ENCODE results near the gene PAX7.
"Not testable (repeated sequence)": the region's sequence is repeated elsewhere in the genome, so short reads cannot be mapped to it uniquely, and the experiment has no call there.

Gene PAX7

DNA sequence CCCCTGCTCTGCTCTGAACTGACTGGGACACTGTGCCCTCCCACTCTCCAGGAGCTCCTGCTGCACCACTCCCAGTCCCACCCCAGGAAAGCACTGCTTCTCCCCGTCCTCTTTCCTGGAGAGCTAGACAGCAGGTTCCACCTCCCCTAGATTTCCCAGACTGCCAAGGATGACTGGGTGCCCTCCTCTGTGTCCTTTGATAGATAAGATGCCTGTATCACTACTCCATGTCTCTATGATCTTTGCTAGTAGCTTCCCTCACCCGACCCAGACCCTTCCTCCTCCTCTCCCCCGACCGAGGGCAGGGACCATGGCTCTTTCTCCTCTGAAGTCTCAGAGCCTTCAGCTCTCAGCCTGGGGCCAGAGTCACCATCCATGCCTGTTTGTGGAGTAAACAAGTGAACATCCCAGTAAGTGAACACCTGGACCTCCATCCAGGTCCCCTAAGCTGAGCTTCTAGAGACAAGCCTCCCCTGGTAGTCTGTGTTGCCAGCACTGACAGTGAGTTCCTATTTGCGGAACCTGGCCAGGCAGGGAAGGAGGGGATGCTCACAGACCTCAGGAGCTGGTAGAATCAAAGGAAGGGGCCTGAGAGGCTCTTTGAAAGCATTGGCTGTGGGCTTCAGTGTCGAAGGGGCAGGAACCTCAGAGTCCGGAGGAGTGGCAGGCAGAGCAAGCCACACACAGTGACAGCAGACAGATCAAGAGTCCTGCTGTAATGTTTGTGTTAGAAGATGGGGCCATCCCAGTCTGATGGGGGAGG, 104.0 kb downstream of the PAX7 start:
- DNase-seq: no peak

GRCh38 chr1:18735224-18735997, 104.8 kb downstream of the PAX7 start:
- DNase-seq: no peak

DNA sequence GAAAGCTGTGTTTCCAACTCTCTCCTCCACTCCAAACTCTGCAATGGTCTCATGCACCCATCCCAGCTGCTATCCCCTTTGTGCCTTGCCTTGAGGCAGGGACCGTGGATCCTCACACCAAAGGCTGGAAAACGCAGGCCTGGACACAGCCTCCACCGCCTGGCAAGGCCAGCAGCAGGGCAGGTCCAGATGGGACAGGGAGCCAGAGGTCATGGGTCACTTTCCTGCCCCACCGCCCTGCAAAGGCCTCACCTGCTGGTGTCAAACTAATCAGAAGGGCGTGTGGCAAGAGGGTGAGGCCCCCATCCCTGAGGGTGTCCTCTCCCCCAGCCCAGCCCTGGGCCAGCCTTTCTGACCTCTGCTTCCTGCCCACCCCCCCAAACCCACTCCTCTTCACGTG, 106.3 kb downstream of the PAX7 start:
- DNase-seq: no peak

GRCh38 chr1:18738126-18738525, 107.5 kb downstream of the PAX7 start:
- no peak for DNase-seq

DNA sequence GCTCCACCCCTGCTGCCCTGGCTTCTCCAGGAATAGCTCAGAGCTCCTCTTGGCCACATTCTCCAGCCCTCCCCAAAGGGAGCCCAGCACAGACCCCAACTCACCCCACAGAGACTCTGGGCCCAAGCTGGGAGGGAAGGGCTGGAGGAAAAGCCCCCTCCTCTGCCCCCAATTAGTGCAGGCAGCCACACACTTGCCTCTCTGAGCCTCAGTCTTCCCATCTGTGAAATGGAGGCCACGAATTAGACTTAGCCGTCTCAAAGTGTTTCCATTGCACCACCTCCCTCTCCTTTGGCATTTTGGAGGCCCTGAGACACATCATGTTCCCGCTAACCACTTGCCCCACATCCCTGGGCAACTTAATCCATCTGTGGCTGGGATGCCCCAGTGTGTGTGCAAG, 108.0 kb downstream of the PAX7 start:
- no peak for DNase-seq

GRCh38 chr1:18739408-18739807, 108.8 kb downstream of the PAX7 start:
- no peak for DNase-seq

DNA sequence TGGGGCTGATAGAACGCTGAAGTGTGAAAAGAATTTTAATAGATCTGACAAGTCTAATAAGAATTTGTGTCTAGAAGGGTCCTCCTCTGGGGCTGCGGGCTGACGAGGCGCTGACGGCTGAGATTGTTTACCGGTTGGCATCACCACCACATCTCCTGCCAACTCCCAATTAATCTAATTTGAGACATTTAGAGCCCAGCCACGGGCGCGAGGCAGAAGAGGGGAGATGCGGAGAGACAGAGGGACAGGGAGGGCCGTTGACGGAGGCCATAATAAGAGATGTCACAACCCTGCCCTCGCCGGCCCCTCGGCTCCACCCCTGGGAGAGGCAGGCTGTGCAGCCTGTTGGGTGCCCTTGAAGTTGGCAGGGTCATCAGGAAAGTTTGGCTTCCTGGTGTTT, 109.3 kb downstream of the PAX7 start:
- no peak for DNase-seq

DNA sequence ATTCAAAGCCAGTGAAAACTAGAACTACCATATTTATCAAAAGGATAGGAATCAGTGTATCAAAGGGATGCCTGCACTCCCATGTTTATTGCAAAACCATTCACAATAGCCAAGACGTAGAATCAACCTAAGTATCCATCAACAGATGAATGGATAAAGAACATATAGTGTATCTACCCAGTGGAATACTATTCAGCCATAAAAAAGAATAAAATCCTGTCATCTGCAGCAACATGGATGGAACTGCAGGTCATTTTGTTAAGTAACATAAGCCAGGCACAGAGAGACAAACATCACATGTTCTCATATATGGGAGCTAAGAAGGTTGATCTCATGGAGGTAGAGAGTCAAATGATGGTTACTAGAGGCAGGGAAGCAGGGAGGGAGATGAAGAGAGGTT, 110.0 kb downstream of the PAX7 start:
- no peak for DNase-seq

- no peak for DNase-seq
Observed at GRCh38 chr1:18743233-18743632, 112.6 kb downstream of the PAX7 start.

DNA sequence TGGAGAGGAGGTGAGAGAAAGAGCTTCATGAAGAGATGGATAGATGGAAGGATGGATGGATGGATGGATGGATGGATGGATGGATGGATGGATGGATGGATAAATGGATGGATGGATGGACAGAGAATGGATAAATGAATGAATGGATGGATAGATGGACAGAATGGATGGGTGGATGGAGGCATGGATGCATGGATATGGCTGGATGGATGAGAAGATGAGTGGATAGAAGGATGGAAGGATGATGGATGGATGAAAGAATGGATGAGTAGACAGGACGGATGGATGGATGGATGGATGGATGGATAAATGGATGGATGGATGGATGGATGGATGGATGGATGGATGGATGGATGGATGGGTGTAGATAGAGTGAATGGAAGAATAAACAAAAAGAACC, 113.7 kb downstream of the PAX7 start:
- not testable (repeated sequence) for DNase-seq

- no peak for DNase-seq
Observed at GRCh38 chr1:18746981-18747380, 116.3 kb downstream of the PAX7 start.

- DNase-seq: no peak
Observed at GRCh38 chr1:18747671-18748070, 117.0 kb downstream of the PAX7 start.

- no peak for DNase-seq
Observed at GRCh38 chr1:18748435-18748834, 117.8 kb downstream of the PAX7 start.

GRCh38 chr1:18749569-18749968, 118.9 kb downstream of the PAX7 start:
- no peak for DNase-seq

- DNase-seq: no peak
Observed at GRCh38 chr1:18750600-18750999, 120.0 kb downstream of the PAX7 start.

- DNase-seq: no peak
Observed at GRCh38 chr1:18751425-18751824, 120.8 kb downstream of the PAX7 start.

DNA sequence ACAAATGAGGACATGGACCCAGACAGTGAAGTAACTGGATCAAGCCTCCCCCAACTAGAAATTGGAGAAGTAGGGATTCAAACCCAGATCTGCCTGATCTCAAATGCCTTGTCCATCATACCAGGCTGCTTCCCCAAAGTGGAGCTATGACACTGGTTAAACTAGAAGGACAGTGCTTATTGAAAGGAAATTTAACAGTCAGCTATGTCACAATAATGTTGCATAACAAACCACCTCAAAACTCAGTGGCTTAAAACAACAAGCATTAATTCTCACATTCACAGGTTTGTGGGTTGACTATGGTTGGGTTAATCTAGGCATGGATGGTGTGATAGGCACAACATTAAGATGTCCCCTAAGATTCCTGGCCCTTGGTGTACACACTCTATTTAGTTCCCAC, 121.8 kb downstream of the PAX7 start:
- no peak for DNase-seq

DNA sequence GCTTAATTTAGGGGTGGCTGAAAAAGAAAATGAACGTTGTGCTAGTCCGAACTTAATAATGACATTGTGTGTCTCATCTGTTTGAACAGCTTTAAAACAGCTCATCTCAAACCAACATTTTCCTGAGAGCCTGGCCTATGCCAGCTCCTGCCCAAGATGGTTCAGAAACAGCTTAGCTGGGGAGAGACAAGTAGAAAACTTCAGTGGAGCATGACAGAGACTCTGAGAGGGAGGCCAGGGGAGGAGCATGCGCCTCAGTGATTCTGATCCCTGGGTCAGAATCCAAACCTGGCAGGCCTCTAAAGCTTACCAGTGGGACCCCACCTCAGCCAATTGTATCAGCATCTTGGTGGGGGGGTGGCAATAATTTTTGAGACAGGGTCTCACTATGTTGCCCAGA, 129.5 kb downstream of the PAX7 start:
- DNase-seq: no peak

DNA sequence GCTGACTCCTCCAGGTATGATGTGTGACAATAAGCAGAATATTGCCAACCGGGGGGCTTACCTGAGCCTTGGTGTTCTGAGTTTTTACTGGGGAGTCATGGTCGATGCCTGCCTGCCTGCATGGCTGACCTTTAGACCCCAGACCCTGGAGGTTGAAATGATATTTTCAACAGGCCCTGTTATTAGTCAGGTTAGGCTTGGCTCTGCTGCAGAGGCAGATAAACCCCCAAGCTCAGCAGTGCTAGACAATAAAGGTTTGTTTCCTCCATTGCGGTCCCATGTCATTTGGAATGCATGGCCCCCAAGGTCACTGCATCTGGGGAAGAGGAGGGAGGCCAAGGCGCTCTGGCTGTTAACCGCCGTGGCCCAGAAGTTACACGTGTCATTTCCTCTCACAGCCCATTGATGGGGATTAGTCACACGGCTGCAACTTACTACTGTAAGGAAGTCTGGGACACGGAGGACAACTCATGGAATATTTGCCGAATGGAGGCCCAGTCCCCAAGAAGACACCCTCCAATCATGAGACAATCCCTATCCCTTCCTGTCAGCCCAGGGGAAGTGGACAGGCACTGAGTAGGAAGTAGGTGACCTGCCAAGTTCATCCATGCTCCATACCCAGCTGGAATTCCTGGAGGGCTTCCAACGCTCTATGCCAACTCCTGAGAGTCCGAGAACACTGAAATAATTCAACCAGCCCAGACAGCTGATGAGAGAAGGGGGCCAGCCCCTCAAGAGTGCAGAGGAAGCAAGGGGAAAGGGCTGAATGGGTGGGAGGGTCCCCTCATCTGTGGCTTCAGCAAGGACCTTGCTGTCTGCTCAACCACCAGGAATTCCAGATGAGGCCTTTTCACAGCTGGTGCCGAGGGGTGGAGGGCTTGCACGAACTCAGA, 131.5 kb downstream of the PAX7 start:
- DNase-seq: no peak

GRCh38 chr1:18764362-18764761, 133.7 kb downstream of the PAX7 start:
- no peak for DNase-seq

GRCh38 chr1:18765725-18766124, 135.1 kb downstream of the PAX7 start:
- DNase-seq: no peak

DNA sequence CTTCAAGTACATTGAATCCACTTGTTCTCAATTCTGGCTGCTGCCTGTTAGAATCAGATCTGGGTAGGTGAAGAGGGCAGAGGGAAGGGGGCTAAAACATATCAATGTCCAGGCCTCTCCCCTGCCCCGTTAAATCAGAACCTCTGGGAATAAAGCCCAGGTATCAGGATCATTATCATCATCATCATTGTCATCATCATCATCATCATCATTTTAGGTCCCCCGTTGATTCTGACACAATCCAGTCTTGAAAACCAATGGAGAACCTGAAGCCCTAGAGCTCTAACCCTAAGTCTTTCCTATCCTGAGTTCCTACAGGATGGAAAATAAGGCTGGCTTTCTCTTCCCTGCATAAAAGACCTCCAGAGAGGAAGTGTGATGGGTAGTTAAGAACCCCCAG, 135.7 kb downstream of the PAX7 start:
- no peak for DNase-seq

DNA sequence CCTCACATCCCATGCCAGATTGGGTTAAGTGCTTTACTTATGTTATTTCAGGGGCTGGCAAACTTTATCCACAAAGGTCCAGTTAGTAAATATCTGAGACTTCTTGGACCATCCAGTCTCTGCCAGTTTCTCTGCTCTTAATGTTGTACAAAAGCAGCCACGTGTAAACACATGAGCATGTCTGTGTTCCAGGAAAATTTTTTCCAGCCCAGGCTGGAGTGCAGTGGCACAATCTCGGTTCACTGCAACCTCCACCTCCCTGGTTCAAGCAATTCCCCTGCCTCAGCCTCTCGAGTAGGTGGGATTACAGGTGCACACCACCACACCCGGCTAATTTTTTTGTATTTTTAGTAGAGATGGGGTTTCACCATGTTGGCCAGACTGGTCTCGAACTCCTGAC, 136.9 kb downstream of the PAX7 start:
- DNase-seq: not testable (repeated sequence)

DNA sequence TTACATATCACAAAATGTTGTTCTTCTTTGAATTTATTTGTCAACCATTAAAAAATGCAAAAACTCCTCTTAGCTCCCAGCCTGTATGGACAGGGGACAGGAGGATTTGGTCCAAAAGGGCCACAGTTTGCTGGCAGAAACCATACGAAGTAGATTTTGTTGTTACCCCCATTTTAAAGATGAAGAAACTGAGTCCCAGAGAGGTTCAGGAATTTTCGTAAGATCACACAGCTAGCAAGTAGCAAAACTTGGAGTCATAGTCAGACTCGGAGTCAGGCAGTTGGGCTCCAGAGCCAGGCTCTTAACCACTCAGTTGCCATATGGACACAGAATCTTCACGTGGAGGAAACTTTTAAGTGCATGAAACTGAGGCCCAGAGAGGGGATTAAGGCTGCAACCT, 137.4 kb downstream of the PAX7 start:
- no peak for DNase-seq

All from SIG-M5 (cell line).